ENCODE data around the gene OR10K2.
"Not testable (repeated sequence)": the region's sequence is repeated elsewhere in the genome, so short reads cannot be mapped to it uniquely, and the experiment has no call there.

OR10K2 gene, protein sequence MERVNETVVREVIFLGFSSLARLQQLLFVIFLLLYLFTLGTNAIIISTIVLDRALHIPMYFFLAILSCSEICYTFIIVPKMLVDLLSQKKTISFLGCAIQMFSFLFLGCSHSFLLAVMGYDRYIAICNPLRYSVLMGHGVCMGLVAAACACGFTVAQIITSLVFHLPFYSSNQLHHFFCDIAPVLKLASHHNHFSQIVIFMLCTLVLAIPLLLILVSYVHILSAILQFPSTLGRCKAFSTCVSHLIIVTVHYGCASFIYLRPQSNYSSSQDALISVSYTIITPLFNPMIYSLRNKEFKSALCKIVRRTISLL

DNA sequence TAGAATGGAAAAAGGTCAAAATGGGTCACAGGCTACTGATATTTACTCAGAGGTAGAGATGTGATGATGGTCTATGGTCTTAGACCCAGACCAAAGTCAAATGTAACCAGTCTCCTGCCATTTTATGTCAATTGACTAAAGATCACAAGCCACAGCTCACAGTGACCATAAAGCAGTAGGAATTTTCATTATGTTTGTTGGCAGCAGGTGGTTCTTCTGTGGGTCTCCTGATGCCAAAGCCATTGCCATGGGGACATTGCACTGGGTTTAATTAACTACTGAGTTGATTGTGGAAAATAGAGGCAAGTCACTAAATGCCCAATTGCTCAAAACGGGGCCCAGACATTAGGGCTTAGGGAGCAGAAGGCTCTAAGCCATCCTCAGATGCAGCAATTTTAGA lies at the start of gene OR10K2:
Gene OR10K2, minus strand, starts transcription at position 101 of the 400 bp plus-strand sequence. CDS start 5,371 bp downstream, outside the sequence.
- no peak for DNase-seq

DNA sequence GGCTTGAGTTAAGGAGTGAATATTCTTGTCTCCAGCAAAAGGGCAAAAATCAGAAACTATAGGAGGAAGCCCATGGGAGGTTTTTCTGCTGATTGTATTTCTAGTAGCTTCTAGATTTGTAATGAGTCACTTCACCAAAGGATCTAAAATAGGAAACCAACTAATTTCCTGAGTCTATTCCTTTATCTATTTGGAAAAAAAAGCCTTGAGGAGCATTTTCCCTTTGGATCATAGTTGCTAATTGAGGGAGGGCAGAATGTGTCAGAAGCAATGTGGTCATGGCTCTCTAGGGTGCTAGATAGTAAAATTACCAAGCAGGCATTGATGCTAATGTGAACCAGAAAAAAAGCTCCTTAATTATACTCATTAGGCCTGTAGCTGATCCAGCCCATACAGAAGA lies 45.9 kb upstream of the OR10K2 start, which contains the start of gene OR10R2:
Gene OR10R2, plus strand, starts transcription at position 301 of the 400 bp plus-strand sequence. CDS start 106 bp downstream, outside the sequence.
- peak; percentile 3 for DNase-seq

DNA sequence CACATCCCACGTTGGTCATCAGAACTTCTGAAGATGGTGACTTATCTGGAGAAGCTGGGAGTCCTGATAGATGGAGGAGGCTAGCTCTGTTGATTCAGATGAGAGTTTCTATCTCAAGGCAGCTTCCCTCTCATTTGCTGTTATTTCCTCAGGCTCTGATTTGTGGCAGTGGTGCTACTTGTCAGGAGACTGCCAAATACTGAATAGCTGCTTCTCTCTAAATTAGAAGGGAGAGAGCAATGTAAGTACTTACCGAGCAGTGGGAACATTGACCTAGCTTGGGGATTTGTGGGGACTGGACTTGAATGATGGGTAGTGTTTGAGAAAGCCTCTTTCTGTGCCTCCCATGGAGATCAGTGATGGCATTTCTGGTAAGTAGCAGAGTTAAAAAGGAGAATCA lies 35.5 kb upstream of the OR10K2 start, which contains the start of gene OR10K1:
Gene OR10K1, plus strand, starts transcription at position 301 of the 400 bp plus-strand sequence. CDS start 3,728 bp downstream, outside the sequence.
- DNase-seq: no peak

DNA sequence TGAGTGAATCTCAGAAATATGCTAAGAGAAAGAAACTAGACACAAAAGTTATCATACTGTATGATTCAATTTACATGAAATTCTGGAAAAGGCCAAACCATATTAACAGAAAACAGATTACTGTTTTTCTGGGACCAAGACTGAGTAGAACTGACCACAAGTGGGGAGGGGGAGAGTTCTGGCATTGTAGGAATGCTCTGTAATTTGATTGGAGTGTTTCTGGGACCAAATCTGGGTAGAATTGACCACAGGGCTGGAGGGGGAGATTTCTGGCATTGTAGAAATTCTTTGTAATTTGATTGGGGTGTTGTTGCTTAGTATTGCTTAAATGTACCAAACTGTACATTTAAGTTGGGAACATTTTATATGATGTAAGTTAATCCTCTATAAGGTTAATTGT lies 32.2 kb upstream of the OR10K2 start:
- no peak for DNase-seq

DNA sequence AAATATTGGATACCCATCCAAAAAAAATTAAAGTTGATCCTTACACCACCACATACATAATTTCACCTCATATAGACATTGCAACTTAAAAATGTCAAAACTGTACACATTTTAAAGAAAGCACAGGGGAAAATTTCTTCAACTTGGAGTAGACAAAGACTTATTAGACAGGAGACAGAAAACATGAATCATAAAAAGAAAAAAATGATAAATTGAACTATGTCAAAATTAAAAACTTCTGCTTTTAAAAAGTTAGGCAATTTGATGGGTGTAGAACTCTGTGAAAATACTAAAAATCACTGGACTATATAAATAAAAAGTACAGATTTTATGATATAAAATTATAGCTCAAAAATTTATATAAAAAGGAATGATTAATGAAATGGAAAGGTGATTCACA lies 31.2 kb upstream of the OR10K2 start:
- no peak for DNase-seq

DNA sequence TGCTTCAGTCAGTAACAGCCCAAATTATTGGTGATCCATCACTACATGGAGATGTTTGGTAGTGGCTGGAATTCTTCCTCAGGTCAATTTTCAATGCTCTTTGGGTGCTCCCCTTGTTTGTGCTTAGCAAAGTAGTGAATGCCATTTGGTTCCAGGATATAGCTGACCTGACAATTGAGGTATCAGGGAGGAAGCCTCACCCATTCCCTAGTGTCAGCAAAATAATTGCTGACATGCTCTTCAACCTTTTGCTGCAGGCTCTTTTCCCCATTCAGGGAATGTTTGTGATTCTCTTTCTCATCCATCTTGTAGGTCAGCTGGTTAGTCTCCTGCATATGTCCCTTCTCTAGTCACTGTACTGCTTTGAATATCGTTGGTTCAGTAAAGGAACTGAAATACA lies 28.5 kb upstream of the OR10K2 start:
- DNase-seq: no peak

DNA sequence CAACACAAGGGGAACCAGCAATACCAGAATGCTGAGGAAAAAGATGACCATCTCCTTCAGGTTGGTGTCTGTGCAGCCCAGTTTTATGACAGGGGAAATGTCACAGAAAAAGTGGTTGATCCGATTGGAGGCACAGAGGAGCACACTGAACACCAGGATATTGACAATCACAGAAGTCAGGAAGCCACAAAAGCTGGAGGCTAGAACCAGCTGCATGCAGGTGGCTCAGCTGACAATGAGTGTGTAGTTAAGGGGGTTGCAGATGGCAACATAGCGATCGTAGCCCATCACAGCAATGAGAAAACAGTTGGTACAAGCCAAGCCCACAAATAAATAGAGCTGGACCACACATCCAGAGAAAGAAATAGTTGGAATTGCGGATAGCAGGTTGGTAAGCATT lies 19.3 kb upstream of the OR10K2 start:
- DNase-seq: no peak

DNA sequence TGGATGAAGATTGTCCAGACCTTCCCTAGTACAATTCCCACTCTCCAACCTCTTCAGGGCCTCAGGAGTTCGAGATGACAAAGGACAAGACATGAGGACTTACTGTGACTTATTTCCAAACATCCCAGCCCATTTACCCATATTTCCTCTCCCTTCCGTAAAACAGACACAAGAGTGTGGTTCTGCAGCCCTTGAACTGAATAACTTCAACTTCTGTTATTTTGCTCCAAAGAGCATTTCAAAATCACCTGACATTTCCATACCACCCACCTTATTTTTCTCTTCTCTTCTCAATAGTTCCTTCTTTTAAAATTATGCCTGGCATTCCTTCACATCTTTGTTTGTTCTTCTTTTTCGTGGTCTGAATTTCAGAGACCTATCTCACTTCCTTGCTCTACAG lies 8.7 kb upstream of the OR10K2 start:
- peak; percentile 49 for DNase-seq

DNA sequence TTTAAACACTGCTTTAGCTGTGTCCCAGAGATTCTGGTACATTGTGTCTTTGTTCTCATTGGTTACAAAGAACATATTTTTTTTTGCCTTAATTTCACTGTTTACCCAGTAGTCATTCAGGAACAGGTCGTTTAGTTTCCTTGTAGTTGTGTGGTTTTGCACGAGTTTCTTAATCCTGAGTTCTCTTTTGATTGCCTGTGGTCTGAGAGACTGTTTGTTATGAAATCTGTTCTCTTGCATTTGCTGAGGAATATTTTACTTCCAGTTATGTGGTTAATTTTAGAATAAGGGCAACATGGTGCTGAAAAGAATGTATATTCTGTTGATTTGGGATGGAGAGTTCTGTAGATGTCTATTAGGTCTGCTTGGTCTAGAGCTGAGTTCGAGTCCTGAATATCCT lies 4.1 kb upstream of the OR10K2 start:
- DNase-seq: peak; percentile 61

DNA sequence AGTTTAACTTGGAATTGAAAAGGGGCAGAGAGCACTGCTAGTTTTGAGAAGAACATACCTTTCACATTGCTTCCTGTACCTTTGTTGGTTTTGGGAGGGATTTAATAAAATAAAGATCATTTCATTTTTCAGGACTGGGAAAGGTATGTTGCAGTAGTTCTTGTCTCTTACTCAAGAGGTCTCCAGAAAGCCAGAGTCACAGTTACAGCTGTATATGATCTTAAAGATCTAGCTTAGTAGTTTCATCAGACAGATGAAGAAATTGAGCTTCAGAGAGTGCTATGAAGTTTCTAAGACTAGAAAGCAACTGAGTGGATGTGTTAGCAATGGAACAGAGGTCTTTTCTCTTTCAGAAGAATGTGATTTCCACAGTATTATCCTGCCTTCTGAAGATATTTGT lies 1.0 kb downstream of the OR10K2 start:
- DNase-seq: no peak

DNA sequence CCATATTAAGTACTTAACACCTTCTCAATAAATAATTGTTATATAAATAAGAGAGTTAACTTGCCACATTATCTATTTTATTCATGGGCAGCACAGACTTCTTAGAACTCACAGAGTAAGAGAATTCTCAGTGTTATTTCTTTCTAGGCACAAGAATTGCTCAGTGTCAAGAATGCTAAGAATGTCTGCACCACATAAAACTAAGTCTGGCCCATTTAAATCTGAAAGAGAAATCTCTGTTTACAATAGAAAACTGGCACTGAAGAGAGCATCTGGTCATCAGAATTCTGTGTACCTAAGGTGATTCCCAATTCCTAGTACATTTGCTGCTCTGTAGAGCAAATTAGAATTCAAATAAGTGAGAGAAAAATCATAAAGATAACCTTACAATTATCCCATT lies 3.8 kb downstream of the OR10K2 start:
- DNase-seq: no peak

DNA sequence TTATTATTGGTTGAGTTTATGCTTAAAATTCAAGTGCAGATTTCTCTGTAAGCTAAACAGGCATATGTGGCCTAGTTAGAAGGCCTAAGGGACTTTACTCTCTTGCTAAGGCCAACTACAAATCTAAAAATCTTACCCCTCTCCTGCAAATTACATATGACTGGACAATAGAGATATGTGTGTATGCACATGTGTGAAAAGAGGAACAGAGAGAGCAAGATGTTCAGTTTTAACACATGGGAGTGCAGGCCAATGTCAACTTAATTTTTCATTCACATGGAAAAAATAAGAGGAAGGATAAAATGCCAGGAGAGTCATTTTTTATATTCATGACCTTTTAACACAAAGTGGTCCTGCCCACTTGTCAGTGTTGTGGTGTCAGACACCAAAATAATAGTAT lies 8.5 kb downstream of the OR10K2 start:
- peak; percentile 13 for DNase-seq

DNA sequence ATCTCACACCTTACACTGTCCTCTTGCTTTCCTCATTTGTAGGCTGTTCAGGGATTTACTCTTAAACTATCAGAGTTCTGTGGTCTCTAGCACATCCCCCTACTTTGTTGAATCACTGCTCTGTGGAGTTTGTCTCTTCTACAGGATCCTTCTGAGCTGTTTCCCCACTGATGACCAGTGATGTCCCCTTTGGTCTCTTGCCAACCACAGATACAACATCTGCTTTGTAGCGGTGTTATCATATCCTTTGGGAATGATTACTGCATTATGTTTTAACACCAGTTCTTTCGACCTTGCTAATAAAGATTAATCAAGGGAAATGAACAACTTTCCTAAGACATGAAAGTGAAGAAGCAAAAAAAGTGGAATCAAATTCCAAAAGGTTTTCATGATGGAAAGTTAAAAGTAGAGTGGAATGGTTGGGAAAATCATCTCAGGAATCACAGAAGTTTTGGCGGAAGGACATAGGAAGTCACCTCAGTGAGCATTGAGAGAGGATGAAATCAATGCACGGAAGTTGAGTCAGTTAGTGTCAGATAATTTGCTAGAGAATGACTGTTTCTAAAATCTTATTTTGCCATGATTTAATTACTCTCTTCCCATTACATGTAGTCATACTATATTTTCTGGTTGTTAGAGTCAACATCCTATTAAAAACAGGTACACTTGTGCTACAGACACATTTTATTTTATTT lies 11.2 kb downstream of the OR10K2 start:
- DNase-seq: no peak

DNA sequence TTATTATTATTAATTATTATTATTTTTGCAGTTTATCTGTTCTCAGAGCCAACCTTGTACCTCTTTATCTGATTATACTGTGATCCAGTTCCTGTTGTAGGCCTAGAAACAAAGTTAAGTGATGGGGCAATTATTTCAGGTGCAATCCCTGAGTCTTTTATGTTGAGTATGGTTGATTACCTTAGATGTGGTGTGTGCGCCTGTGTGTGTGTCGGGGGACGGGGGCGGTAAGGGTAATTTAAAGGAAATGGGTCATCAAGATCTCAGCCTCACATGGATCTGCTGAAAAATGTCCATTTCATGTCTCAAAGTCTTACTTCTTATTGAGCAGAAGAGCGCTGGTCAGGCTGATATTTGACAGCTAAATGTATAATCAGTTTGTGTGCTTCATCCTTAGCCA lies 18.9 kb downstream of the OR10K2 start:
- no peak for DNase-seq

DNA sequence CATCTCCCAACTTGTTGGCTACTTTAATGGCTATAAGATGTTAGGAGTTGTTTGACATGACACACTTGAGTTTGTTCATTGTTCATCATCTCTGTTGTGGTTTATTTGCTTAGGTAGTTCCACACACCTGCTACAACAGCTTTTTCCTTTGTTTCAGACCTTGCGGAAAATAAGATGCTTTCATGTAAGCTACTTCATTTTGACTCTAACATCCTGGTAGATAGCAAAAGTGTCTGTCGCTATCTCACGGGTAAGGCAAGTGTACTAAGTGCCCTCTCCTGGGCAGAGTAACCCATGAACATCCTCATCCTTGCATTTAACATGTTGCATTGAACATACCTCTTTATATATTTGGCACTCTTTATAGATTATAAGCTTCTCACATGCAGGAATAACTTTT lies 25.2 kb downstream of the OR10K2 start:
- DNase-seq: no peak

DNA sequence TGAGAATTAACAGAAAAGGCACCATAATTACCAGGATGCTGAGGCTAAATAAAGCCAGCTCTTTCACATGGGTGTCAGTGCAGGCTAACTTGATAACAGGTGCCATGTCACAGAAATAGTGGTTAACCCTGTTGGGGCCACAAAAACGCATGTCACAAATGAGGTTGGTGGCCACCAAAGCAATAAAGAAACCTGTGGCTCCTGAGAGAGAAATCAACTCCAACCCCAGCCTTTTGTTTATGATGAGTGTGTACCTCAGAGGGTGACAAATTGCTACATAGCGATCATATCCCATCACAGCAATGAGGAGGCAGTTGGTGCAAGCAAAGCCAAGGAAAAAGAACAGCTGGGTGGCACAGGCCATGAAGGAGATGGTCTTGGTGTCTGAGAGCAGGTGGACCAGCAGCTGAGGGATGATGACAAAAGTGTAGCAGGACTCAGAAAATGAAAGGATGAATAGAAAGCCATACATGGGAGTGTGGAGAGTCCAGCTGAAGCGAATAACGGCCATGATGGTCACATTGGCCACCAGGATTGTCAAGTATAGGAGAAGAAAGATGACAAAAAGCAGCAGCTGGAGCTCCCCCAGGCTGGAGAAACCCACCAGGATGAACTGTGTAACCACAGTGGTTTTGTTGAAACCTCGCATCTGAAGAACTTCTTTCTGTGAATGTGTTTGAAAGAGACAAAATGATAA lies 27.1 kb downstream of the OR10K2 start, which contains the start of gene OR10T2:
Gene OR10T2, minus strand, starts transcription at position 649 of the 697 bp plus-strand sequence. Its CDS starts 0 bp downstream, at position 649.
- no peak for DNase-seq

DNA sequence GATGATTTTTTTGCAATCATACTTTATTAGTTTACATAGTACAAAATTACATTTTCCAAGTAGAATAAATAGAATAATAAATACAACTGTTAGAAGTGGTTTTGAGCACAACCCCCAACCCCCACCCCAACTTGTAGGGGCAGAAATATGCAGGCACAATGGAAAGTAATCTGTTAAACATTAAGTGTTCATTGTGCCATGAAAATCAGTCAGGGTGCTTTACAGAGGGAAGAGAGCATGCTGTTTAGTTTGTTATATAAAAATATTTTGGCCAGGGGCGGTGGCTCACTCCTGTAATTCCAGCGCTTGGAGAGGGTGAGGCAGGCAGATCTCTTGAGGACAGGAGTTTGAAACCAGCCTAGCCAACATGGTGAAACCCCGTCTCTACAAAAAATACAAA lies 29.4 kb downstream of the OR10K2 start:
- no peak for DNase-seq

DNA sequence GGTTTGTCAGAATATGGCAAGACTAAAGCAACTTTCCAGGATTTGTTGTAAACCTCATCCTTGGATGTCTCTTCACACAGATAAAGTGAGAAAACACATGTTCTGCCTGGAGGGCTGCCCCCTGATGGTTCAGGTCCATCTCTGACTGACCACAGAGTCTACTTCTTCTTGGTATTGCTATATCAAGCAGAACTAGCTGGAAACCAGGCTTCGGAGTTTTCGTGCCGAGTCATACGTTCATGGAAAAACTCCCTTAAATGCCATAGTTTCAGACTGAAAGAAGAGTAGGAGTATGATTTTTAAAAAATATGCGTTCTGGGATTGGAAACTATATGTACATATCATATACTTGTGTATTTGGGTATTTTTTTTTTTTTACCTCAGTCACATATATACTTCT lies 32.6 kb downstream of the OR10K2 start:
- DNase-seq: peak; percentile 38

DNA sequence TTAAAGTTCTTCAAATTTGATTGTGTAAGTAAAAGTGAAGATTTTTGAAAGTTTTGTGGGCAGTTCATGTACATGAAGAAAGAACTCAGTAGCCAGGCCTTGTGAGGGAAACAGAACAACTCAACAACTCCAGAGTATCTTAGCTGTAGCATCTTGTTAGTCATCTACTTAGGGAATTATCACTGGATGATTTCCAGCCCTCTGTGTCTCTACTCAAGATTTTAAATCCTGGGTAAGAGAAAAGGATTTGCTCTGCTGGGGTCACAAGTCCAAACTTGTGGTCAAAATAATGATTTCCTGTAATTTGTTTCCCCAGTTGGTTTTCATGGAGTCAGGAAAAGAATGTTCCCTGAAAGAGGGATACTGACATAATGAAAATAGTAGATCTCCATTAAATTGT lies 34.9 kb downstream of the OR10K2 start:
- no peak for DNase-seq

DNA sequence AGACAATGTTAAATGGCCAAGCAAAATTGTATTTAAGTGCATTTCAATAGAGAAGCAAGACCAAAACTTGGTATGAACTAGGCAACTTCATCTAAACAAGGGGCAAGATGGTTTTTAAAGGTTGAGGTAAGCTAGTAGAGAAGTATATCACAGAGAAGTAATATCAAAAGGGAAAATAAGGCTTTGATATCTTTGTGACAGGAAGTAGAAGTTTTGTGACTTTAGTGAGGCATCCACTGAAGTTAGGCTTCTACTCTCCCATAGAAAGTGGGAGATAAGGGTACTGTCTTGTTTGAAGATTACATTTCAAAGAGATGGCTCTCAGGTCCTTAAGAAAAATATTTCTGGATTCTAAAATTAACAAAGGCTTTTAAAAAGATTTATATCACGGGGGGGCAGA lies 35.7 kb downstream of the OR10K2 start:
- DNase-seq: no peak

DNA sequence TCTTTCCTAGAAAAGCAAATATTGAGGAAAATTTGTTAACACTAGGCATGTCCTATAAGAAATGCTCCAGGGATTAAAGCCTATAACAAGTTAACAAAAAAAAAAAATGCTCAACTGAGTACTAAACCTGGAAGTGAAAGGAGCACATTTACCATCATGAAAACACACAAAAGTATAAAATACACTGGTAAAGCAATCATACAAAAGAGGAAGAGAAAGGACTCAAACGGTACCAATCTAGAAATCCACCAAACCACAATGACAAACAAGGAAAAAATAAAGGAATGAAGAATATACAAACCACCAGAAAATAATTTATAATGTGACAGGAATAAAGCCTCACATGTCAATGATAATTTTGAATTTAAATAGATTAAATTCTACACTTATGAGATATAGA lies 51.2 kb downstream of the OR10K2 start:
- DNase-seq: peak; percentile 57

DNA sequence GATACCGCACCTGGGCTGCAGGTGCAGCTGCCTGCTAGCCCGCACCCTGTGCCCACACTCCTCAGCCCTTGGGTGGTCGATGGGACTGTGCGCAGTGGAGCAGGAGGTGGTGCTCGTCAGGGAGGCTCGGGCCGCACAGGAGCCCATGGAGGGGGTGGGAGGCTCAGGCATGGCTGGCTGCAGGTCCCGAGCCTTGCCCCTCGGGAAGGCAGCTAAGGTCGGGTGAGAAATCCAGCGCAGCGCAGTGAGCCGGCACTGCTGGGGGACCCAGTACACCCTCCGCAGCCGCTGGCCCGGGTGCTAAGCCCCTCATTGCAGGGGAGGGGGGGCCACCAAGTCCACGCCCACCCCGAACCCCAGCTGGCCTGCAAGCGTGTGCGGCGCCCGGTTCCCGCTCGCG lies 51.9 kb downstream of the OR10K2 start:
- not testable (repeated sequence) for DNase-seq

DNA sequence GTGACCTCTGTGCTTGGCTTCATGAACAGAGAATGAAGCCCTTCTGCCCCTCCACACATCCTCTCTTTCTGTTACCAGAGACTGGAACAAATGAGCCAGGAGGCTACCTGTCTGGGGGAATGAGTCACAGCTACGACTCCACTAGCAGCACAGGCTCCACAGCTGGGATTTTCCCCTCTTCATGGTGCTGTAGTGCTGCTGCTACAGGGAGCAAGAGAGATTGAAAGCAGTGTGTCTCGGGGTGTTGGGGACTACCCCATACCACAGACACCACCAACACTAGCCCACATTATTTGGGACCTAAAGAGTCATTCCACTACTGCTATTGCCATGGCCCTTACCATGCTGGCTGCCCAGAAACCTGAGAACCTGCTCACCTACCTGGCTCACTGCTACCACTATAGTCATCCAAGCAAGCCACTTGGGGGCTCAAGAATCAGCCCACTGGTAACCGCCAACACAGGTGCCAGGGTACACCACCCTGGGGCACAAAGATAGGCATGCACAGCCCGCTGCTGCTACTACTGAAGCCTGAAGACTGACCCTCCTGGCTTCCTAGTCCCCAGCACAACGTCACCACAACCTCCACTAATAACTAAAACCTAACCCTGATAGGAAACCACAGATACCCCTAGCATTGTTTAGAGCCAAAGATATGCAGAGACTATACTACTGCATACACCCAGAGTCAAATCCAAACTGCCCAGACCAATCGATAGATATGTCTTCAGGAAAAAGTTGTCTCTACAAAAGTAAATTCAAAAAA lies 54.7 kb downstream of the OR10K2 start:
- no peak for DNase-seq
